Measurements from ENCODE around the gene CARD18.

Gene CARD18

GRCh38 chr11:105139669-105140068, at the start of gene CARD18:
TSS of gene CARD18 (minus strand) at chr11:105139769. CDS start at chr11:105139726, 43 bp downstream.
- in situ Hi-C loops (cut with MboI; ENCODE audit: low sequenced_read_pairs) = no loop called here

GRCh38 chr11:105183987-105184386, 44.4 kb upstream of the CARD18 start:
- in situ Hi-C loops (cut with MboI; ENCODE audit: low sequenced_read_pairs) = no loop called here

- in situ Hi-C loops (cut with MboI; ENCODE audit: low sequenced_read_pairs) = no loop called here
Observed at GRCh38 chr11:105183426-105183825, 43.9 kb upstream of the CARD18 start.

- in situ Hi-C loops (cut with MboI; ENCODE audit: low sequenced_read_pairs) = no loop called here
Observed at GRCh38 chr11:105181521-105181920, 42.0 kb upstream of the CARD18 start.

- in situ Hi-C loops (cut with MboI; ENCODE audit: low sequenced_read_pairs) = no loop called here
Observed at GRCh38 chr11:105181100-105181499, 41.5 kb upstream of the CARD18 start.

GRCh38 chr11:105179542-105180278, 40.1 kb upstream of the CARD18 start:
- in situ Hi-C loops (cut with MboI; ENCODE audit: low sequenced_read_pairs) = no loop called here

GRCh38 chr11:105177658-105178057, 38.1 kb upstream of the CARD18 start:
- in situ Hi-C loops (cut with MboI; ENCODE audit: low sequenced_read_pairs) = no loop called here

GRCh38 chr11:105168457-105168856, 28.9 kb upstream of the CARD18 start:
- in situ Hi-C loops (cut with MboI; ENCODE audit: low sequenced_read_pairs) = no loop called here

GRCh38 chr11:105167244-105167643, 27.7 kb upstream of the CARD18 start:
- in situ Hi-C loops (cut with MboI; ENCODE audit: low sequenced_read_pairs) = no loop called here

GRCh38 chr11:105164208-105164607, 24.6 kb upstream of the CARD18 start:
- in situ Hi-C loops (cut with MboI; ENCODE audit: low sequenced_read_pairs) = no loop called here

- in situ Hi-C loops (cut with MboI; ENCODE audit: low sequenced_read_pairs) = no loop called here
Observed at GRCh38 chr11:105162506-105162905, 22.9 kb upstream of the CARD18 start.

- in situ Hi-C loops (cut with MboI; ENCODE audit: low sequenced_read_pairs) = no loop called here
Observed at GRCh38 chr11:105158436-105158835, 18.9 kb upstream of the CARD18 start.

GRCh38 chr11:105156720-105157119, 17.2 kb upstream of the CARD18 start:
- in situ Hi-C loops (cut with MboI; ENCODE audit: low sequenced_read_pairs) = no loop called here

GRCh38 chr11:105156231-105156630, 16.7 kb upstream of the CARD18 start:
- in situ Hi-C loops (cut with MboI; ENCODE audit: low sequenced_read_pairs) = no loop called here

GRCh38 chr11:105155679-105156078, 16.1 kb upstream of the CARD18 start:
- in situ Hi-C loops (cut with MboI; ENCODE audit: low sequenced_read_pairs) = no loop called here

- in situ Hi-C loops (cut with MboI; ENCODE audit: low sequenced_read_pairs) = no loop called here
Observed at GRCh38 chr11:105153392-105153791, 13.8 kb upstream of the CARD18 start.

- in situ Hi-C loops (cut with MboI; ENCODE audit: low sequenced_read_pairs) = no loop called here
Observed at GRCh38 chr11:105152560-105152959, 13.0 kb upstream of the CARD18 start.

- in situ Hi-C loops (cut with MboI; ENCODE audit: low sequenced_read_pairs) = no loop called here
Observed at GRCh38 chr11:105152021-105152512, 12.5 kb upstream of the CARD18 start.

- in situ Hi-C loops (cut with MboI; ENCODE audit: low sequenced_read_pairs) = no loop called here
Observed at GRCh38 chr11:105149477-105149876, 9.9 kb upstream of the CARD18 start.

- in situ Hi-C loops (cut with MboI; ENCODE audit: low sequenced_read_pairs) = no loop called here
Observed at GRCh38 chr11:105148241-105148640, 8.7 kb upstream of the CARD18 start.

- in situ Hi-C loops (cut with MboI; ENCODE audit: low sequenced_read_pairs) = no loop called here
Observed at GRCh38 chr11:105144887-105145286, 5.3 kb upstream of the CARD18 start.

GRCh38 chr11:105142167-105142566, 2.6 kb upstream of the CARD18 start:
- in situ Hi-C loops (cut with MboI; ENCODE audit: low sequenced_read_pairs) = no loop called here

- in situ Hi-C loops (cut with MboI; ENCODE audit: low sequenced_read_pairs) = no loop called here
Observed at GRCh38 chr11:105137286-105137685, 2.3 kb downstream of the CARD18 start.
